IPS-20b (cell line): ENCODE data around the gene PTPN22.

Experiments used
- H3K27ac ChIP-seq: one replicate; pipeline ENCODE4 v1.5.1; 2013; ENCODE audit warnings: low read length
- H3K27me3 ChIP-seq: 2 replicates; pipeline ENCODE4 v1.6.1; 2013; ENCODE audit warnings: mild to moderate bottlenecking, low read length, inconsistent platforms; ENCODE audit not compliant: insufficient read depth
- H3K36me3 ChIP-seq: 2 replicates; pipeline ENCODE4 v1.6.1; 2013; ENCODE audit warnings: low read depth, mild to moderate bottlenecking, inconsistent platforms, low read length, moderate library complexity; ENCODE audit not compliant: insufficient read depth
- H3K4me1 ChIP-seq: 2 replicates; pipeline ENCODE4 v1.6.1; 2013; ENCODE audit warnings: mild to moderate bottlenecking, control low read depth, inconsistent platforms, low read length, moderate library complexity; ENCODE audit not compliant: insufficient read depth
- H3K4me3 ChIP-seq: 2 replicates; pipeline ENCODE4 v1.5.1; 2013; ENCODE audit warnings: mild to moderate bottlenecking, low read length, inconsistent platforms
- H3K9ac ChIP-seq: 2 replicates; pipeline ENCODE4 v1.6.1; 2013; ENCODE audit warnings: low read depth, mild to moderate bottlenecking, inconsistent platforms, low read length, moderate library complexity
- H3K9me3 ChIP-seq: 2 replicates; pipeline ENCODE4 v1.6.1; 2013; ENCODE audit warnings: mild to moderate bottlenecking, low read depth, low read length, inconsistent platforms; ENCODE audit not compliant: insufficient read depth

PTPN22 gene

DNA sequence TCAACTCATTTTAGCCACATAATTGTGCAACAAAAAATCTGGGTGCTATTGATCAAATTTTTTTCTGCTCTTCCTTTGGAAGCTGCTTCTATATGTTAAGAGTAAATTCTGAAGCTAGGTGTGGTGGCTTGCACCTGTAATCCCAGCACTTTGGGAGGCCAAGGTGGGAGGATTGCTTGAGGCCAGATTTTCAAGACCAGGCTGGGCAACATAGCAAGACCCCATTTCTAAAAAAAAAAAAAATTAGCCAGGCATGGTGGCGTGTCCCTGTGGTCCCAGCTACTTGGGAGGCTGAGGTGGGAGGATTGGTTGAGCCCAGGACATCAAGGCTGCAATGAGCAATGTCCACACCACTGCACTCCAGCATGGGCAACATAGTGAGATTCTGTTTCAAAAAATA lies 35.0 kb downstream of the PTPN22 start:
- H3K27ac ChIP-seq: no peak overlapping the region

DNA sequence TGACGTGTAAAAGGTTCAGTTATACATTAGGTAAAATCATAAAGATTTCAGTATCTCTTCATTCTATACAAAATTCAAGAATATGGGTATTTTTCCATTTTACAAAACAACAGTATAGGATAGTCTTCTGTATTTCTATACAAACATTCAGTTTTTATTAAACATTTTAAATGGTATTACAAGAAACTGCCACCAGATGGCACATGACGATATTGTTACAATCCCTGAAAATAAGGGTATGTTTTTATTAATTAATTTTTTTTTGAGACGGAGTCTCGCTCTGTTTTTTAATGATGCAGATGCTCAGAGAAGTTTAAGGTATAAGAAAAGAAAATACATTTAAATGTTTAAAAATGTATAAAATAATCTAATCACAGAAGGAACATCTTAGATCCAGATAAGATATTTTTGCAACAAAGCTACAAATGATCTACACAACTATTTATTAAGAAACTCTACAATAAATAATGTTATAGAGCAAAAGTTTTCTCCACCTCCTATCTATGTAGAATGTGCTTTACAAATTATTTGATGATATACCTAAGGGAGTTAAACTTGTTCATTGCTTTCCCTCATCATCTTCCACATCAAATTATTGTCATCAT lies 35.7 kb downstream of the PTPN22 start:
- Histone ChIP-seq H3K36me3 (no peaks in the 10 kb centered on the region), H3K27ac (no peak overlapping the region), H3K4me1 (no peaks in the 10 kb centered on the region), H3K4me3 (no peak overlapping the region), H3K9me3 (no peaks in the 10 kb centered on the region), H3K9ac (no peak overlapping the region), H3K27me3 (no peaks in the 10 kb centered on the region)

More for the DNA sequence above, 35.0 kb downstream of the PTPN22 start:
- Histone ChIP-seq H3K9me3 (no peaks in the 10 kb centered on the region), H3K4me1 (no peaks in the 10 kb centered on the region), H3K36me3 (no peaks in the 10 kb centered on the region), H3K4me3 (no peak overlapping the region), H3K9ac (no peak overlapping the region), H3K27me3 (no peaks in the 10 kb centered on the region)

DNA sequence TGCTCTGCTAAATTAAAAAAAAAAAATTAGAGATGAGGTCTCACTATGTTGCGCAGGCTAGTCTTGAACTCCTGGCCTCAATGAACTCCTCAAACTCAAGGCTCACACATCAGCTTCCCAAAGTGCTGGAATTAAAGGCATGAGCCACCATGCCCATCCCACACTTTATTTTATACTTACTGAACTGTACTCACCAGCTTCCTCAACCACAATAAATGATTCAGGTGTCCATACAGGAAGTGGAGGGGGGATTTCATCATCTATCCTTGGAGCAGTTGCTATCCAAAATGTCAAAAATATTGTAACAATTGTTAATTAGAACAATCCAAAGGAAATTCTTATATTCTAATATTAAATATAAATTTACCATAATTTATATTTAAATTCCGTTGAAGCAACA lies 36.8 kb downstream of the PTPN22 start:
- no peaks in the 10 kb centered on the region for H3K4me1 ChIP-seq
- H3K27ac ChIP-seq: no peak overlapping the region
- H3K4me3 ChIP-seq: no peak overlapping the region
- no peak overlapping the region for H3K9ac ChIP-seq
- H3K9me3 ChIP-seq: no peaks in the 10 kb centered on the region
- no peaks in the 10 kb centered on the region for H3K36me3 ChIP-seq
- H3K27me3 ChIP-seq: no peaks in the 10 kb centered on the region

DNA sequence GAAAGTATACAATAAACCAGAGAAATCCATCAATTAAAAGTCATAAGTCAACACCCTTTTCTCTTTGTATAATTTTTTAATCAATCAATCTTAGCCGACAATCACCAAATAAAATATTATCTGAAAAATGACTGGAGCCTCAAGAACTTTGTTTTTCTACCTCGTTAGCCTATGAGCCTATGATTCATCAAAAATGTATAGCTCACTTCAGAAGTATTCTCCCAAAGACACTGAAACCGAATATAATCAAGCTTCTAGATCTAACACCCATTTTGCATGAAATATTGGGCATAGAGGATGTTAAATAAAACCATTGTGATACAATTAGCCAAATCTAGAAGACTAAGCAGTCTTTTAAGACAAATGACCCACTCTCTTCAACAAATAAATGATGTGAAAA lies 41.5 kb downstream of the PTPN22 start:
- no peak overlapping the region for H3K27ac ChIP-seq
- no peak overlapping the region for H3K9ac ChIP-seq
- H3K36me3 ChIP-seq: no peaks in the 10 kb centered on the region
- H3K4me3 ChIP-seq: no peak overlapping the region
- no peaks in the 10 kb centered on the region for H3K4me1 ChIP-seq
- H3K9me3 ChIP-seq: no peaks in the 10 kb centered on the region
- no peaks in the 10 kb centered on the region for H3K27me3 ChIP-seq

DNA sequence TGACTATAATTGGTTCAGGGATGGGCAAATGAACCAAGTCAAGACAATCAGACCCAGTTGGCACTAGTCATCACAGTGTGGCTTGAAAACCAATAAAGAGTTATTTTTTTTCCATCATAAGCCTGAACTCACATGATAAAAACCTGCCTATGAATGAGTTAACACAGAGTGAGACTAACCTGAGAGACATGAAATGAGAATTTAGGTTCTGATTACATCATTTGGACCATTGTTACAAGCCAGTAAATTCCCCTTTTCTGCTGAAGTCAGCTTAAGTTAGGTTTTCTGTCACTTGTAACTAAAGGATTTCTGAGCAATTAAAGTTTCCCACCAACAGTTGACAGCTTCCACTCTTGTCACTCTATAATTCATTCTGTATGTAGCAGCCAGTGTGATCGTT lies 49.6 kb downstream of the PTPN22 start:
- no peaks in the 10 kb centered on the region for H3K9me3 ChIP-seq
- no peak overlapping the region for H3K27ac ChIP-seq
- no peaks in the 10 kb centered on the region; the same call in 1 of the 2 replicates for H3K4me1 ChIP-seq
- H3K36me3 ChIP-seq: no peaks in the 10 kb centered on the region
- H3K27me3 ChIP-seq: no peaks in the 10 kb centered on the region
- H3K9ac ChIP-seq: no peak overlapping the region
- no peak overlapping the region for H3K4me3 ChIP-seq

DNA sequence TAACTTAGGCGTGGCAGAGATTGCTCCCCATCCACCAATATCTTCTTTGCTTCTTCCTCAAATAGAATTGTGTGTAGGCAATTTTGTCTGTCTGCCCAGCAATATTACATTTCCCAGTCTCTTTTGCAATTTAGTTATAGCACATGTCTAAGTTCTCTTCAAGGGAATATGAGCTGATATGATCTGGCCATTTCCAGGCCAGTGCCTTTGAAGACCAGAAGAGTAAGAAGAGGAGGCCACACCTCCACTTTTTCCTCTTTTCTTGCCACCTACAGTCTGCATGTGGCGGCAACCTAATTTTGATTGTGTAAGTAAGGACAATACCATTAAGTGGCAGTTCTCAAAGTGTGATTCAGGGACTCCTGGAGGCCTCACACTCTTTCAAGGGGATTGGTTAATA lies 52.9 kb downstream of the PTPN22 start:
- H3K4me1 ChIP-seq: no peaks in the 10 kb centered on the region; the same call in 1 of the 2 replicates

DNA sequence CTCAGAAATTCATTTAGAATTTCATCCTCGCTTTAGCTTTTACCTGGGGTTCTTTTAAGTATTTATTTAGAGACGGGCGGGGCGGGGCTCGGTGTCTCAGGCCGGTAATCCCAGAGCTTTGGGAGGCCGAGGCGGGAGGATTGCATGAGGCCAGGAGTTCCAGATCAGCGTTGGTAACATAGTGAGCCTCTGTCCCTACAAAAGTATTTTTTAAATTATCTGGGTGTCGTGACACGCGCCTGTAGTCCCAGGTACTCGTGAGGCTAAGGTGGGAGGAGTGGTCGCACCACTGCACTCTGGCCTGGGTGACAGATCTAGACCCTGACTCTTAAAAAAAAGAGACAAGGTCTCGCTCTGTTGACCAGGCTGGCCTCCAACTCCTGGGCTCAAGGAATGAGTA lies 58.3 kb downstream of the PTPN22 start:
- H3K9me3 ChIP-seq: no peaks in the 10 kb centered on the region
- H3K36me3 ChIP-seq: no peaks in the 10 kb centered on the region
- peaks cover 4% of the 10 kb centered on the region; the same call in 1 of the 2 replicates for H3K4me1 ChIP-seq
- peak overlapping the region; percentile 63 for H3K27ac ChIP-seq
- H3K27me3 ChIP-seq: no peaks in the 10 kb centered on the region
- no peak overlapping the region for H3K4me3 ChIP-seq
- H3K9ac ChIP-seq: peak overlapping the region; percentile 89; the same call in 1 of the 2 replicates

More for the DNA sequence above, 52.9 kb downstream of the PTPN22 start:
- Histone ChIP-seq H3K36me3 (no peaks in the 10 kb centered on the region), H3K27me3 (no peaks in the 10 kb centered on the region), H3K9ac (no peak overlapping the region), H3K9me3 (no peaks in the 10 kb centered on the region), H3K27ac (no peak overlapping the region), H3K4me3 (no peak overlapping the region)

DNA sequence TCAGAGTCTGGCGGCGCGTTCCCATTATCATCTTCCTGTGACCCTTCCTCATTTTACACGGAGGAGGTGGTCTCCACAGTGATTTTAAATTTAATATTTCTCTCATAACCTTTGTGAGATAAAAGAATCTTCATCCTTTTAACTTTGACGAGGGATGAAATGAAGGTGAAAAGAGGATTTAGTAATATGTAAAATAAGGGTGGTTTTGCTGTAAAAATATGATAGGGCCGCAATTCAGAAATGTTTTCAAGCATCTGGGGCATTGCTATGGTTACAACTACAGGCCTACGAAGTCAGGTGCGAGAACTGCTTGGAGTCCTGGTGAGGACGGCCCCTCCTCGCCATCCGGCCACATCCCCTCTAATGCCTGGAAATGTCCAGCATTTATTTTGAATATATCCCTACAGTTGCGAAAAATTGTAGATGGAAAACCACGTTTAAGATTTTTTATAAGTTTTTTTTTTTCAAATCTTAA lies 58.8 kb downstream of the PTPN22 start:
- no peaks in the 10 kb centered on the region for H3K36me3 ChIP-seq

DNA sequence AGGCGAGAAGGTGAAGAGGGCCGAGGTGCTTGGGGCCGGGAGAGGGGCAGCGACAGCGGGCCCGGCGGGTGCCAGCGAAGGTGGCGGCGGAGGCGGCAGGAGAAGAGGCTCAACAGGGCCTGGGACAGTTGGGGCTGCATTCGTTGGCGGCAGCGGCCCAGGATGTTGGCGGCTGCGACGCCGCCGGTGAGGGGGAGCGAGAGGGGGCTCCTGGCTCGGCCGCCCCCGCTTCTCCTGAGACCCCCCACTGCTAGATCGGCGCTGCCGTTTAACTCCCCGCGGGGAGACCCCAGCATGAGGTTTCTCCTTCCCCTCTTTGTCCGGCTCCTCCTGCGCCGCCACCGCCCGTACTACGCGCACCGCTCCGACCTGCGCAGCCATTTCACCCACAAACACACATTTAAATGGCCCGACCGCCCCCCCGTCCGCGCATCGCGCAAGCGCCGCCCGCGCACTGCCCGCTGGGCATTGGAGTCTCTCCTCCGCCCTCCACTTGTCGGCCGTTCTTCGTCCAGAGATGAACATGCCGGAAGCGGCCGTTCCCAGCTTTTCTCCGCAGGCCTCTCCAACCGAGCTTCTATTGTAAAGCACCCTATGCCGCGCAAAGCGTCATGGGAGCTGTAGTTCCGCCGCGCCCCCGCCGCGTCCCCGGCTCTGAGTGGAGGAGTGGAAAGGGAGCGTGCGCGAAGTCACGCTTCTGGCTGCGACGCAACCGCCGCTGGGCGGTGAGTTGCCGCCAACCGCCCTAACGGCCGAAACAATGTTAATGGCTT lies 59.4 kb downstream of the PTPN22 start, which contains the start of gene RSBN1:
Gene RSBN1, minus strand, starts transcription at position 589 of the 773 bp plus-strand sequence. Its CDS starts 64 bp downstream, at position 525.
- Histone ChIP-seq H3K4me1 (peaks cover 4% of the 10 kb centered on the region; the same call in 1 of the 2 replicates), H3K9ac (peak within 1 kb of the TSS; percentile 89; the same call in 1 of the 2 replicates), H3K9me3 (no peaks in the 10 kb centered on the region), H3K27ac (peak within 1 kb of the TSS; percentile 63), H3K27me3 (no peaks in the 10 kb centered on the region), H3K4me3 (peak within 1 kb of the TSS; percentile 98), H3K36me3 (no peaks in the 10 kb centered on the region)

More for the DNA sequence above, 58.8 kb downstream of the PTPN22 start:
- no peaks in the 10 kb centered on the region for H3K9me3 ChIP-seq
- H3K27me3 ChIP-seq: no peaks in the 10 kb centered on the region
- peak overlapping the region; percentile 89; the same call in 1 of the 2 replicates for H3K9ac ChIP-seq
- peak overlapping the region; percentile 79 for H3K4me3 ChIP-seq
- peaks cover 4% of the 10 kb centered on the region; the same call in 1 of the 2 replicates for H3K4me1 ChIP-seq
- H3K27ac ChIP-seq: peak overlapping the region; percentile 63

DNA sequence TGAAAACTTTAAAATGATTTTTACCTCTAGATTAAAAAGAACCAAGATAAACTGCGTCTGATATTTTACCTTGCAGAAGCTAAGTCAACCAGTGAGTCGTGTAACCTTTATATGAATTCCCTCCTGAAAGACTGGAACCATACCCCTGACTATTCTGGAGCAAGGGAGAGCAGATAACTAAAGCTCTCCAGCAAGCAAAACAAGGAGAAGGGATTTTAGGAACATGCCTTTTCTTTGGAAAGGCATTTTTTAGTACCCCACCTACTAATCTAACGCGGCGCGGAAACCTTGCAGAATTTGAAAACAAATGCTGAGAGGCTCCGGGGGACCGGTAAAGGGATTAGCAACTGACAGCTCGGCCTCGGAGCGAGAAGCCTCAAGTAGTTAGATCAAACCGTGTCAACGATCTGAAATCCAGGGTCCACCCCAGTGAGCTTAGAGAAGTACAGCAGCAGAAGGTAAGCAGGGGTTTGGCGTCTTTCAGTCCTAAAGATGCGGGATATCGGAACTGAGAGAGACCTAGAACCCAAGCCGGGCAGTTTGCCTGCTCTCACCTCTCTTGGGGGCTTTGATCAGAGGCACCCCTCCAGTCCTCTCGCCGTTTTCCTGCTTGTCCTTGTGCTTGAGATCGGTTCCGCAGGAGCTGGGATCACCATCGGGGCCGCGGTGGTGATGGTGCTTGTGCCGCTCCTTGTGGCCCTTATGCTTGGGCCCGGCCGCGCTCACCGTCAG lies 60.2 kb downstream of the PTPN22 start:
- H3K9me3 ChIP-seq: no peaks in the 10 kb centered on the region
- peak overlapping the region; percentile 98 for H3K4me3 ChIP-seq
- H3K27me3 ChIP-seq: no peaks in the 10 kb centered on the region
- peaks cover 4% of the 10 kb centered on the region; the same call in 1 of the 2 replicates for H3K4me1 ChIP-seq
- no peaks in the 10 kb centered on the region for H3K36me3 ChIP-seq
- H3K9ac ChIP-seq: peak overlapping the region; percentile 88; the same call in 1 of the 2 replicates
- H3K27ac ChIP-seq: peak overlapping the region; percentile 15
